NOMO-1 treated with DMSO at 0.1 percent for 48 hours (cell line): ENCODE measurements around the gene PDE8A.
"Not testable (repeated sequence)": the region's sequence is repeated elsewhere in the genome, so short reads cannot be mapped to it uniquely, and the experiment has no call there.

Experiments
- DNase-seq: peaks from one replicate; lab custom pipeline; 2025; ENCODE audit not compliant: unreplicated experiment; lab: John Stamatoyannopoulos, UW

The PDE8A gene

GRCh38 chr15:85008474-85009260 is 27.0 kb downstream of the PDE8A start:
- peak; percentile 58 for DNase-seq

GRCh38 chr15:85009435-85009834 is 27.8 kb downstream of the PDE8A start:
- DNase-seq = no peak

- no peak for DNase-seq
Observed at GRCh38 chr15:85010071-85010385, 28.4 kb downstream of the PDE8A start.

GRCh38 chr15:85010386-85011159 is 28.9 kb downstream of the PDE8A start:
- peak; percentile 49 for DNase-seq

GRCh38 chr15:85011160-85011571 is 29.5 kb downstream of the PDE8A start:
- peak; percentile 49 for DNase-seq

- DNase-seq = not testable (repeated sequence)
Observed at GRCh38 chr15:85011724-85012123, 30.1 kb downstream of the PDE8A start.

- no peak for DNase-seq
Observed at GRCh38 chr15:85013785-85014184, 32.1 kb downstream of the PDE8A start.

GRCh38 chr15:85014932-85015331 is 33.3 kb downstream of the PDE8A start:
- DNase-seq = no peak

GRCh38 chr15:85016275-85016674 is 34.6 kb downstream of the PDE8A start:
- DNase-seq = no peak

- DNase-seq = no peak
Observed at GRCh38 chr15:85019815-85020590, 38.3 kb downstream of the PDE8A start.

GRCh38 chr15:85021409-85021808 is 39.8 kb downstream of the PDE8A start:
- DNase-seq = no peak

- DNase-seq = no peak
Observed at GRCh38 chr15:85022860-85023403, 41.3 kb downstream of the PDE8A start.

GRCh38 chr15:85024003-85024402 is 42.3 kb downstream of the PDE8A start:
- no peak for DNase-seq

GRCh38 chr15:85024509-85025336 is 43.1 kb downstream of the PDE8A start:
- no peak for DNase-seq

- no peak for DNase-seq
Observed at GRCh38 chr15:85025516-85026251, 44.0 kb downstream of the PDE8A start.

- no peak for DNase-seq
Observed at GRCh38 chr15:85026304-85027032, 44.8 kb downstream of the PDE8A start.

- DNase-seq = no peak
Observed at GRCh38 chr15:85027033-85027380, 45.4 kb downstream of the PDE8A start.

- no peak for DNase-seq
Observed at GRCh38 chr15:85027421-85027820, 45.8 kb downstream of the PDE8A start.

GRCh38 chr15:85028416-85028815 is 46.8 kb downstream of the PDE8A start:
- no peak for DNase-seq
